ENCODE measurements around the gene RPL37.
"Not testable (repeated sequence)": the region's sequence is repeated elsewhere in the genome, so short reads cannot be mapped to it uniquely, and the experiment has no call there.

The RPL37 gene

DNA sequence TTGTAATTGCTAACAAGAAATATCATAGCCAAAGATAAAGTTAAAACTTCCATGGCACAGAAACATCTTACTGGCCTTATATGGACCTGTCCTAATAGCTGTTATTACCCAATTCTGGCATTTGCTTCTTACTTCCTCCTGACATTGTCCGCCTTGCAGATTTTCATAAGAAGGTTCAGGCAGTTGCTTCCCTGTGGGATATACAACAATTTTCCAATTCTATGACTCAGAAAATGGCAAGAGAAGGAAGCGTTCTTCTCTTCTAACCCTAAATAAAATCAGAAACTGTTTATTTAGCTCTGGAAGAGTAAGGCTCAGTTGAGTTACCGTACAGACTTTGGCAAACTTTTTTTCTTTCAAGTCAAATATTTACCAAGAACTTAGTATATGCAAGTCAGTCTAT, 38.5 kb downstream of the RPL37 start:
- DNase-seq (ENCODE audit: low spot score) = peak; percentile 57

DNA sequence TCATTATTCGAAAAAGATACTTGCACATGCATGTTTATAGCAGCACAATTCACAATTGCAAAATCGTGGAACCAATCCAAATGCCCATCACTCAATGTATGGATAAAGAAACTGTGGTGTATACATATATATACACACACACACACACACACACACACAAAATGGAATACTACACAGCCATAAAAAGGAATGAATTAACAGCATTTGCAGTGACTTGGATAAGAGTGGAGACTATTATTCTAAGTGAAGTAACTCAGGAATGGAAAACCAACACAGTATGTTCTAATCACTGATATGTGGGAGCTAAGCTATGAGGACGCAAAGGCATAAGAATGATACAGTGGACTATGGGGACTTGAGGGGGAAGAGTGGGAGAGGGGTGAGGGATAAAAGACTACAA, 40.1 kb downstream of the RPL37 start:
- not testable (repeated sequence) for DNase-seq (ENCODE audit: low spot score)

DNA sequence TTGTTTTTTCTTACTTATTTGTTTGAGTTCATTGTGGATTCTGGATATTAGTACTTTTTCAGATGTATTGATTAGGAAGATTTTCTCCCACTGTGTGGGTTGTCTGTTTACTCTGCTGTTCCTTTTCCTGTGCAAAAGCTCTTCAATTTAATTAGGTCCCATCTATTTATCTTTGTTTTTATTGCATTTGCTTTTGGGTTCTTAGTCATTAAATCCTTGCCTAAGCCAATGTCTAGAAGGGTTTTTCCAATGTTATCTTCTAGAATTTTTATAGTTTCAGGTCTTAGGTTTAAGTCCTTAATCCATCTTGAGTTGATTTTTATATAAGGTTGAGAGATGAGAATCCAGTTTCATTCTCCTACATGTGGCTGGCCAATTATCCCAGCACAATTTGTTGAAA, 40.7 kb downstream of the RPL37 start:
- not testable (repeated sequence) for DNase-seq (ENCODE audit: low spot score)

DNA sequence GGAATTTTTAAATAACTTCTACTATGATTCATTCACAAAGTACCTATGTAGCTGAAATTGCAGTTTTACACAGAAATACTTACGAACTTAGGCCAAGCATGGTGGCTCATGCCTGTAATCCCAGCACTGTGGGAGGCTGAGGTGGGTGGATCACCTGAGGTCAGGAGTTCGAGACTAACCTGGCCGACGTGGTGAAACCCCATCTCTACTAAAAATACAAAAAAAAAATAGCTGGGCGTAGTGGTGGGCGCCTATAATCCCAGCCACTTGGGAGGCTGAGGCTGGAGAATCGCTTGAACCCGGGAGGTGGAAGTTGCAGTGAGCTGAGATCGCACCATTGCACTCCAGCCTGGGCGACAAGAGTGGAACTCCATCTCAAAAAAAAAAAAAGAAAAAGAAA, 42.3 kb downstream of the RPL37 start:
- DNase-seq (ENCODE audit: low spot score) = not testable (repeated sequence)

DNA sequence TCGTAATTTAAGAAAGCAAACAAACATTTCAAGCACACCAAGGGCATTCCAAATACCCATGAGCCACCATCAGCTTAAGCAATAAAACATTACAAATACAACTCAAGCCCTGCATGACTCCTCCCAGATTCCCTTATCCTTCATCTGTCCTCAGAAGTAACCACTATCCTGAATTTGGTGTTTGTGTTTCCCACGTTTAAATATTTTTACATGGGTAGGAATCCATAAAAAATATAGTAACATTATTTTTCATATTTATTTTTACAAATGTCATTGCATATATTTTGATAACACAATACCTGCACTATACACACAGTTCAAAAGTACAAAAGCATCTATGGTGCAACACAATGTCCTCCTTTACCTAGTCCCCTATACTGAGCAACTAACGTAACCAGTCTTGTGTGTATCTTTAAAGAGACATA, 43.3 kb downstream of the RPL37 start:
- DNase-seq (ENCODE audit: low spot score) = no peak

DNA sequence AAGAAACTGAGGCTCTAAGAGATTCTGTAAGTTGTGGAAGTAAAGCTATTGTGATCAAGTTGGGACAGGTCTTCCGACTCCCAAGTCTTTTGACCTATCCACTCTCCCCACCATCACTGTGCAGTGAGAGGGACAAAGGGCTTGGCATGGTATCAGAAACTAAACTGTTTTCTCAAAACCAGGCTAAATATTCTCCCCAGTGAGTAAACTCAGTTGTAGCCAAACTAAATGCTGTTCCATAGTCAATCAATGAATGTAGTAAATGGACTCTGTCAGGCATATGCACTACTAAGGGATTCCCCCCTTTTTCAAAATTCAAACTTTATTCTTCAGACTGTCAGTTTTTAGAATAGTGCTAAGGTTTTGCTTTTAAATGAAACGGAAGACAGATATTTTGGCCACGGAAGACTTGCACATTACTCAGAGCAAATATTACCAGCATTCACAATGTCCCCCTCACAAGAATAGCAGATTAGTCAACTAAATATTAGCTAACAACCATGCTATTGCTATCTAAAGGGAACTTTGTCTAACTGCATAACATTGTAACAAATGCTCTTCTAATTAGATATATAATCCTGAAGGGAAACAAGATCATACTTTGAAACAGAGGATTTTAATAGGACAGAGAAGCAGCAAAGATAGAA, 44.0 kb downstream of the RPL37 start:
- no peak for DNase-seq (ENCODE audit: low spot score)

DNA sequence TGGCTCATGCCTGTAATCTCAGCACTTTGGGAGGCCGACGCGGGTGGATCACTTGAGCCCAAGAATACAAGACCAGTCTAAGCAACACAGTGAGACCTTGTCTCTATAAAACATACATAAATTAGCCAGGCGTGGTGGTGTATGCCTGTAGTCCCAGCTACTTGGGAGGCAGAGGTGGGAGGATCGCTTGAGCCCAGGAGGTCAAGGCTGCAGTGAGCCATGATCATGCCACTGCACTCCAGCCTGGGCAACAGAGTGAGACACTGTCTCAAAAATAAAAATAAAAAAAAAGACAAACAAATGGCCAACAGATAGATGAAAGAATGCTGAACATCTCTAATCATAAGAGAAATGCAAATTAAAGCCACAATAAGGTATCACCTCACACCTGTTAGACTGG, 46.1 kb downstream of the RPL37 start:
- not testable (repeated sequence) for DNase-seq (ENCODE audit: low spot score)

DNA sequence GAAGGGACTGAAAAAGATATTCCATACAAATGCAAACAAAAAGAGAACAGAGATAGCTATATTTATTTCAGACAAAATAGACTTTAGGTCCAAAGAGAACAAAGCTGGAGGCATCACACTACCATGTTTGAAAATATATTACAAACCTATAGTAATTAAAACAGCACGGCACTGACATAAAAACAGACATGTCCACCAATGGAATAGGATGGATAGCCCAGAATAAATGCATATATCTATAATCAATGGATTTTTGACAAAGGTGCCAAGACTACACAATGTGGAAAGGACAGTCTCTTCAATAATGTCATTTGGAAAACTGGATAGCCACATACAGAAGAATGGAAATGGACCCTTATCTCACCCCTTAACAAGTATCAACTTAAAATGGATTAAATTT, 47.0 kb downstream of the RPL37 start:
- no peak for DNase-seq (ENCODE audit: low spot score)

DNA sequence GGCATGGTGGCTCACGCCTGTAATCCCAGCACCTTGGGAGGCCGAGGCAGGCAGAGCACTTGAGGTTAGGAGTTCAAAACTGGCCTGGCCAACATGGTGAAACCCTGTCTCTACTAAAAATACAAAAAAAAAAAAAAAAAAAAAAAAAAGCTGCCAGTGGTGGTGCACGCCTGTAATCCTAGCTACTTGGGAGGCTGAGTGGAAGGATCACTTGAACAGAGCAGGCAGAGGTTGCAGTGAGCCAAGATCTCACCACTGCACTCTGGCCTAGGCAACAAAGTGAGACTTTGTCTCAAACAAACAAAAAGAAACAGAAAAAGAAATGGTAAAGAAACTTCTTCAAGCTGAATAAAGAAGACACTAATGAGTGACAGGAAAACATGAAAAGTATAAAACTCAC, 48.4 kb downstream of the RPL37 start:
- DNase-seq (ENCODE audit: low spot score) = not testable (repeated sequence)

DNA sequence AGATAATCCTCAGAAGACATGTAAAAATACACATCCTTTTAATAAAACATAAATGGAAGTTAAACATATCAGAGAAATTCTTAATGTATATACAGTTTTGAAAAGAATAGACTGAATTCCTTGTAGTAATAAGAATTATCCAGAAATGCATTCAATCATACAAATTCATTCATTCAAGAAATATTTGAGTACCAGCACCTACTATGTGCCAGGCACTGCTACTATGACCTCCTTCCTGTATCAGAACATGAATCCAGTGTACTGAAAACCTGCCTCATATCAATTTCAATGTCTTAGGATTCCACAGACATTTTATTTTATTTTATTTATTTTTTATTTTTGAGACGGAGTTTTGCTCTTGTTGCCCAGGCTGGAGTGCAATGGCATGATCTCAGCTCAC, 50.1 kb downstream of the RPL37 start:
- no peak for DNase-seq (ENCODE audit: low spot score)

DNA sequence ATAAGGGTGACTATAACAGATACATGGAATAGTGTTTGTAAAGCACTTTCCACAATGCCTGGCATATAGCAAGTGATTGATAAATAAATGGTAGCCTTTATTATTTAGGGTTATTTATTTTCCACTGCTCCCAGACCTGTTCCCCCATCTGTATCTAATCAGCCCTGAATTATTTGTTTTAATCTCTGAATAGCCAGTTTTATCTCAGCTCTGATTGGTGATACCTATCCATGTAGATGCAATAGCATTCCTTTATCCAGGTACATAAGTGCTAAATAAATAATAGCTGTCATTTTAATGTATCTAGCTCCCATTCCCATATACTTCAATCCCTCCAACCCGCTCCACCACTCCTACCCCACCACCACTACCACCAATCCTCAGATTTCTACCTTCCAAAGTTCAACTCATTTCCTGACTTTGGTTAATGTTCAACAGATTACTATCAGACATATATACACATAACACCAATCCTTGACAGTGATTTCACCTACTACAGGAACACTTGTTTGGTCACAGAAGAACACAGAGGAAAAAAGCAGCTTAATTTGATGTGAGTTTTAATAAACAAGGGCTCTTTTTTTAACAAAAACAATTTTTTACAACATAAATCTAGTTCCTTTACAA, 50.9 kb downstream of the RPL37 start:
- peak; percentile 44 for DNase-seq (ENCODE audit: low spot score)

DNA sequence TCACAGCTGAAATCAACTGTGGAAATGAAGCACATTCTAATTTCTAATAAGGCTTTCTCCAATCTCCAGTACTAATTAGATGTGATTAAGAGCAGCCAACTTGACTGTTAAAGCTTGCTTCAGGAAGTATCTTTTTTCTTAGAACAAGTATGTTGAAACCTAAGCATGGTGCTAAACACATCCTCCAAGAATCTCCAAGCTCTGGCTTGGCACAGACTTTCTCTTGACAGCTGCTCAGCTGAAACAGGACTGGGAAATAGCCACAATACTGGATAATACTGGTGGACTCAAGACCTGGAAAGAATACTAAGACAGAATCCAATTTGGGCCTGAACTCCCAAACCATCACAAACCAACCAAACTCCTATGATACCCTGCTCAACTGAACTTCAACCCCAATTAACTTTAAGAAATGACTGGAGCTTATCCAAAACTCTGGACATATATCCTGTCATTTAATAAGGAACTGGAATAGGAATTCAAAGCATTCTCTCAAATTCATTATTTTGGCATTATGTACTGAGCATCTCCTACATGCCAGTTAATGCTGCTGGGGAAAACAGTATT, 53.1 kb downstream of the RPL37 start:
- no peak for DNase-seq (ENCODE audit: low spot score)

DNA sequence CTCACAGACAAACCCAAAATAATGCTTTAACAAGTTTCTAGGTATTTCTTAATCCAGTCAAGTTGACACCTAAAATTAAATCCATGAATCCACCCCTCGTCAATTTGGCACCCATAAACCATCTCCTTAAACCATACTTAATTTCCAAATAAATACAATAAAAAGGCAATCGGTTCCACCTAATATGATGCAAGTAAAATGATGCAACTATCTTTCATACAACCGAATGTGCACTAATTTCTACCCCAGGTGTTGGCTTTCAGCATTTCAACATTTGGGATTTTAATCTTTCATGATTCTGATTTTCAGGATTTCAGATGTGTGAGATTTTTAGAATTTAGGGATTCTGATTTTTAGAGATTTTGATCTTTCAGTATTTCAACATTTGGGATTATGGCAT, 54.2 kb downstream of the RPL37 start:
- no peak for DNase-seq (ENCODE audit: low spot score)

DNA sequence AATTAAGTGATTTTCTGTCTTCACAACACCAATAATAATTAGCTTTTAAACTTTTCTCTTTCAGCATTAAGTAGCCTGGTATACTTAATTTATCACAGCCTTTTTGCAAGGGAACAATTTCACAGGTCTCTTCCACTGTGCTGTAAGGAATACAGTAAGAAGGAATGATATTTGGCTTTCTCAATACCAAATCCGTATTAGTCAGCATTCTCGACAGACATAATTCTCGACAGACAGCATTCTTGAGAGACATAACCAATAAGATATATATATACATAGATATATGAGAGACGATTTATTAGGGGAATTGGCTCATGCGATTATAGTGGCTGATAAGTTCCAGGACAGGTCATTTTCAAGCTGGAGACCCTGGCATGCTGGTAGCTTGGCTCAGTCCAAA, 54.8 kb downstream of the RPL37 start:
- DNase-seq (ENCODE audit: low spot score) = no peak

DNA sequence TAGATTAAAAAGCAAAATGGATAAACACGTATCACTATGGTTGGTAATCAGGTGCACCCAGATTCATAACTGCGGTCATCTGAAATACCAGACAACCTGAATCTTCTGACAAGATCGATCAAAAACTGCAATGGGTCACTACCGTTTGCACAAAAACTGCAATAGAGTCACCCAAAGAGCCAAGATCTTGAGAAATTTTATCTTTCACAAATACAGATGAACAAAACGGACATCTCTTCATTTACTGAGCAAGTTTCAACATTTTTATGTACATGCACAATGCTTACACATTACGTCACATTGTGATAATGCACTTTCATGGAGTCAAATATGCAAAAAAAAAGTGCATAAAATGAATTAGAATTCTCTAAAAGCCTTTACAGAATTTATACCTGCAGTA, 55.5 kb downstream of the RPL37 start:
- no peak for DNase-seq (ENCODE audit: low spot score)

DNA sequence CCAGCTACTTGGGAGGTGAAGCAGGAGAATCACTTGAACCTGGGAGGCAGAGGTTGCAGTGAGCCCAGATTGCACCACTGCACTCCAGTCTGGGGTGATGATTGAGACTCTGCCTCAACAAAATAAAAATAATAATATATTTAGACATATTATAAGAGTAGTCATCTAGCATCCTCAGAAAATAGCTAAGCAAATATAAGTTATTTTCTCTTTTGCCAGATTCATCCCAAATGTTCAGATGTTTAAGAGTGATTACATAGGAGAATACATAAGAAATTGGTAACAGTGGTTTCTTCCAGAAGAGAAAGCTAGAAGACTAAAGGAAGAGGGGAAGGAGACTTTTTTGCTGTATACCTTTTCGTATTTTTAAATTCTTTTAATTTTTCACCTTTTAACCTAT, 56.9 kb downstream of the RPL37 start:
- no peak for DNase-seq (ENCODE audit: low spot score)

DNA sequence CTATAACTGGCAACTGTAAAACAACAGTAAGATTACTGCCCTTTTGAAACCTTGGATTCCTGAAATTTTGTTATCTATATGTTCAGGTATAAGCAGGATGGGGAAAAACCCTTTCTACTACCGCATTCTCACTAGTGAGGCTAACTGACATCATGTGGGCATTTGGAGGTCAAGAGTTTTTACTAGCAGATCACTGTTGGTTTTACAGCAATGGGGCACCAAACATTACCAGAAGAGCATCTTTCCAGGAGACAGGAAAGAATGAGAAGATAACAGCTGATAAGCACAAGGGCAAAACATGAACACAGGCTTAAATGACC, 58.4 kb downstream of the RPL37 start:
- DNase-seq (ENCODE audit: low spot score) = no peak

DNA sequence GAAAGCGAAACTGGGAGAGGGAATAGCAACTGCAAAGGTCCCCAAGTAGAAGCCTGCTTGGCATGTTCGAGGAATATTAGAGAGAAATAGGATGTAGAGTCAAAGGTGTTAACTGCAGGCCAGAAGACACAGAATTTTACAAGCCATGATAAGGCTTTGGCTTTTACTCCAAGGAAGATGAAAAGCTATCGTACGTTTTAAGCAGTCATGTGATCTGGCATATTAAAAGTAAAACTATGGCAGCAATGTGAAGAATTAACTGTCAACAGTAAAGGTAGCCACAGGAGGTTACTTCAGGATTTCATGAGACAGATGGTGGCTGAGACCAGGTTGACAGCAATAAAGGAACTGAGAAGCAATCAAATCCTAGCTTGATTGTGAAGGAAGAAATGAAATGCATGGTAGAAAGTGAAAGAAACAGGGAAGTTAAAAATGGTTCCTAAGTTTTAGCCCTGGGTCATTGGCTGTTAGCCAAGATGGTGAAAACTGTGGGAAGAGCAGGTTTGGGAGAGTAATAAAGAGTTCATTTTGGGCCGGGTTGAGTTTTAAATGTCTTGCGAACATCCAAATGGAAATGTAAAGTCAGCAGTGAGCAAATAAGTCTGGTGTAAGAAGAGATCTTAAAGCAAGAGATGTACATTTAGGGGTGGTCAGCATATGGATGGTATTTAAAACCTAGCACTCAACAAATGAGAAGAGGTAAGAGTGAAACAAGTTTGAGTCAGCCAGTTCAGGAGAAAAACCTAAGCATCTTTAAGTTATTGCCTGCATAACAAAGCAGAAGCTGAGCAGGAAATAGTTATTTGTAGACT, 59.0 kb downstream of the RPL37 start:
- peak; percentile 8 for DNase-seq (ENCODE audit: low spot score)

Measured in kidney tubule cell (primary cell).